ENCODE results near the gene H2BK1. TPM values are rescaled to one million over a fixed set of nuclear protein-coding genes. Genes with fewer than 3 reads are reported as not detected.

H2BK1 gene
- total RNA-seq (2016; rRNA removed; fragmentation: Illumina TruSeq; extraction: Trizol) (not detected in 2 replicates), polyA plus RNA-seq (2011; rRNA removed) (not detected in 2 replicates), polyA minus RNA-seq (2011; rRNA and poly(A)+ RNA removed; ENCODE audit: low replicate concordance) (not detected in 2 replicates), Bru-seq, nascent RNA (percentile 34 among the genes with signal in this experiment), BruChase-seq, experiment 1, labeled RNA remaining after a 6-hour chase (percentile 42 among the genes with signal in this experiment), BruChase-seq, experiment 2, labeled RNA remaining after a 2-hour chase (percentile 50 among the genes with signal in this experiment)
- total RNA-seq (2016; cell fraction: cytosol; rRNA removed; fragmentation: Illumina TruSeq; extraction: Trizol; ENCODE audit: low read depth) = not detected in 2 replicates
- not detected in 2 replicates for total RNA-seq (2016; cell fraction: insoluble cytoplasmic fraction; rRNA removed; fragmentation: Illumina TruSeq; extraction: Trizol)
- total RNA-seq (2016; cell fraction: membrane; rRNA removed; fragmentation: Illumina TruSeq; extraction: Trizol) = not detected in 2 replicates
- total RNA-seq (2016; cell fraction: nucleus; rRNA removed; fragmentation: Illumina TruSeq; extraction: Trizol) = not detected in 2 replicates
- not detected in 2 replicates for polyA plus RNA-seq (2011; cell fraction: cytosol; rRNA removed)
- polyA plus RNA-seq (2011; cell fraction: nucleus; rRNA removed) = not detected in 2 replicates
- polyA plus RNA-seq (2012) = not detected in 2 replicates
- not detected in 2 replicates for polyA plus RNA-seq (2016; cell fraction: cytosol; fragmentation: Illumina TruSeq; extraction: Trizol; ENCODE audit: low read depth)
- polyA plus RNA-seq (2016; cell fraction: insoluble cytoplasmic fraction; fragmentation: Illumina TruSeq; extraction: Trizol; ENCODE audit: low read depth) = not detected in 2 replicates
- polyA plus RNA-seq (2016; cell fraction: membrane; fragmentation: Illumina TruSeq; extraction: Trizol; ENCODE audit: low read depth) = not detected in 2 replicates
- not detected in 2 replicates for polyA plus RNA-seq (2016; cell fraction: nucleus; fragmentation: Illumina TruSeq; extraction: Trizol; ENCODE audit: insufficient read depth, low read depth)
- not detected in 2 replicates for polyA minus RNA-seq (2011; cell fraction: cytosol; rRNA and poly(A)+ RNA removed)
- polyA minus RNA-seq (2011; cell fraction: nucleus; rRNA and poly(A)+ RNA removed) = 1.4 and 1.7 TPM in 2 replicates
- long read RNA-seq, experiment 1 = 0 reads
- long read RNA-seq, experiment 2 = 0 reads

DNA sequence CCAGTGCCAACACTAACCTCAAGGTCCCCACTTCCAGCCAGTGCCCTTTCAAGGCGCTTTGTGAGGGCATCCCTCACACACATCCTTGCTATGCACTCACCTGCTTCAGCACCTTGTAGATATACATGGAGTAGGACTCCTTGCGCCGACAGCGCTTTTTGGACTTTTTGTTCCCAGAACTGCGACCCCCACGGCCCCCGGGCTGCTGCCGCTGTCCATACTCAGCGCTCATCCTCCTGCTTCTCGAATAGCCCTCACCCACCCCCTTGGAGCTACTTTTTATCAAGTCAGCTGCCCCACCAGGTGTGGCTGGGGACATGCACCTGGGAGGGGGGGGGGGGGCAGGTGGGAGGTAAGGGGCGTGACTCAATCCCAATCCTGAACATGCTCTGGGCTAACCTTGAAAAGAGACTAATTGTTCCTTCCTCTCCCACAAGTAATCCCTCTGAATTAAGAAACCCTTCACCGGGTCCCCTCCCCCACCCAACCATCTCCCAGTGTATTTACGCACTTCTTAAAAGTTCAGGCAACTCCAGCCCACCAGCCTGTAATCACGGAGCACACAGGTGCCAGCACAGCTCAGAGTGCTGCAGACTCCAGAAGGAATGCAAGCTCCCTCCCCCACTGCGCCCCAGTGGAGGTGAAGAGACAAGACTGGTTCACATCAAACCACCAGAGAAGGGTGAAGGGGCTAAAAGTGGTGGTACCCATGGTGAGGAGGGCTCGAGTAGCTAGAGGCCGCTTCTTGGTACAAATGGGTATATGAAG is at the start of gene H2BK1:
H2BK1 (minus strand) TSS at position 402 of the 768 bp plus-strand sequence; CDS start at position 232, 170 bp downstream.
- Histone ChIP-seq H3K4me2 (ENCODE audit: low read depth, low read length) (no peak within 1 kb of the TSS), H3K4me3 (replicated peaks in 1 of 3; ENCODE audit: insufficient read depth in 1 of 3, low read depth in 2 of 3, low read length in 3 of 3) (no peak within 1 kb of the TSS), H3K36me3 (replicated peaks in 1 of 2; ENCODE audit: control insufficient read depth in 1 of 2, insufficient read depth in 2 of 2, low read length in 2 of 2) (peaks cover 10 to 20% of the 10 kb centered on the region in 2 experiments; a peak in 4 of 5 replicates), H2AFZ (ENCODE audit: low read length) (no peak within 1 kb of the TSS), H3K27me3 (ENCODE audit: control insufficient read depth in 1 of 2, insufficient read depth in 2 of 2, low read length in 2 of 2) (peaks cover 0 to 31% of the 10 kb centered on the region in 2 experiments; a peak in 3 of 5 replicates), H4K20me1 (ENCODE audit: insufficient read depth, low read length) (0 out of 2 replicates have a peak, but pooled peaks cover 3% of the 10 kb centered on the region), H3K9ac (ENCODE audit: insufficient read depth, low read depth, low read length) (no peak within 1 kb of the TSS), H3K27ac (ENCODE audit: extremely low read length, insufficient read depth, low read length) (no peak within 1 kb of the TSS), H3K4me1 (ENCODE audit: insufficient read depth, low read length) (no peaks in the 10 kb centered on the region), H3K79me2 (ENCODE audit: insufficient read depth, low read length) (no peaks in the 10 kb centered on the region), H3K9me3 (ENCODE audit: low read length) (no peaks in the 10 kb centered on the region)
- 92% methylated on average over 17 of the region's 17 CpGs for WGBS (ENCODE audit: low lambda C conversion rate)
- ATAC-seq = no peak
- FAIRE-seq = no peak
- intact Hi-C loops (cut with micrococcal nuclease; ENCODE audit: unreplicated experiment) = no loop called here
- no peak for DNase-seq (ENCODE audit: low spot score)
- ChIA-PET CTCF (ENCODE audit: low intra/inter-chr PET ratio, low total read pairs) (no interaction called here), POLR2A (no interaction called here)
- peak; percentile 37 for TF ChIP-seq AGO2 (optimal IDR thresholded peaks at IDR 0.05; ENCODE audit: low read depth, low read length)
- TF ChIP-seq, protein P1, sequence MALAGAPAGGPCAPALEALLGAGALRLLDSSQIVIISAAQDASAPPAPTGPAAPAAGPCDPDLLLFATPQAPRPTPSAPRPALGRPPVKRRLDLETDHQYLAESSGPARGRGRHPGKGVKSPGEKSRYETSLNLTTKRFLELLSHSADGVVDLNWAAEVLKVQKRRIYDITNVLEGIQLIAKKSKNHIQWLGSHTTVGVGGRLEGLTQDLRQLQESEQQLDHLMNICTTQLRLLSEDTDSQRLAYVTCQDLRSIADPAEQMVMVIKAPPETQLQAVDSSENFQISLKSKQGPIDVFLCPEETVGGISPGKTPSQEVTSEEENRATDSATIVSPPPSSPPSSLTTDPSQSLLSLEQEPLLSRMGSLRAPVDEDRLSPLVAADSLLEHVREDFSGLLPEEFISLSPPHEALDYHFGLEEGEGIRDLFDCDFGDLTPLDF (CRISPR knock-in tag; IDR thresholded peaks at IDR 0.05) = no peak
- TF ChIP-seq TBX3 (IDR thresholded peaks at IDR 0.05; ENCODE audit: borderline replicate concordance) = no peak
- TF ChIP-seq RAD51 (IDR thresholded peaks at IDR 0.05; ENCODE audit: borderline replicate concordance) = no peak
- no TSS peak for BruUV-seq (replicated peaks)
- in situ Hi-C loops (cut with HindIII; ENCODE audit: extremely low pct_ligation_motif_present, low pct_unique_long_range_greater_than_20kb) = no loop called here
